NCI-H526 treated with DMSO at 0.1 percent for 48 hours (cell line): Measurements from ENCODE around the gene KCNA10.

Source experiments
- DNase-seq: peaks from one replicate; lab custom pipeline; 2025; lab: John Stamatoyannopoulos, UW

The KCNA10 gene

DNA sequence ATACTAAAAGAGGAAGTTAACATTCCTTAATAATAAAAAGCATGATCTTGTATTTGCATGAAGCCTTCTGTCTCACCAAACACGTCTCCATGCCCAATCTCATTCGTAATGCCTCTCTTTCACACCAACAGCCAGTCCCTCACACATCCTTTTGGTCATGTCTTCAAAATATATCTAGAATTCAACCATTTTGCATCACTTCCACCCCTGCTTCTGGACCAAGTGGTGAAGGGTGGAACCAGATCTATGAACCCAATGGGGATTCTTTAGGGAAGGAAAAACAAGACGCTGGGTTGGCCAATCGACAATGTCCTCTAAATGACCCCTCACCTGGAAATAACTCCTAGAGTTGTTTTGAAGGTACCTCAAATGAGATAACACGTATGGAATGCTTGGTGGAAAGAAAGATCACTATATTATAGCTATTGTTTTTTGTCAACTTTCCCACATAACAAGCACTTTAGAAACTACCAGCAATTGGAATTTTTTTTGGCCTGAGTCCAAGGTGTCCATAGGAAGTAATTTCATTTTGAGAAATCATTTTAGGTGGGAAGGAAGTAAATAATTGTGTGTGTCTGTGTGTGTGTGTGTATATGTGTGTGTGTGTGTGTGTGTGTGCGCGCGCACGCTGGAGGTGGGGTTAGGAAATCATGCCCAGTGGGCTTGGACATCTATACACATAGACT is at the start of gene KCNA10:
Gene KCNA10, minus strand, starts transcription at position 51 of the 686 bp plus-strand sequence. CDS start 388 bp downstream, outside the sequence.
- no peak for DNase-seq

- DNase-seq, result no peak
Measured at GRCh38 chr1:110566836-110567235, 47.9 kb upstream of the KCNA10 start.

DNA sequence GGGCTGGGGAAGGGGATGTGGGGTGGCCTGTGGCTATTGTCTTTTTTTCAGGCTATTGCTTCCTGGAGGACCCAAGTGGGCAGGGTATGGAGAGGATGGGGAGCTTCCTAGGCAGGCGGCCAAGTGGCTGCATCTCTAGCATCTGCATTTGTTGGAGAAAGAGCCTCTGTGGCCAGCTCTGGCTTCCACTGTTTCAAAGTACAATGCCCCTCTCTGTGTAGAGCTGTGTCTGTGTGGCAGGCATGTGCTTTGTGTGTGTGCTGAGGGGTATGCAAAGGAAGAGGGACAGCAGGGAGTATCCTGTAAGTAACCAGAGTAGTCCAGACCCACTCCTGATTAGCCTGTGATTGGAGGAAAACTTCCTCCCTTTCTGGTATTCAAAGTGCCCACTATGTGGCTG is 46.6 kb upstream of the KCNA10 start:
- no peak for DNase-seq

- DNase-seq, result no peak
Measured at GRCh38 chr1:110563089-110563488, 44.1 kb upstream of the KCNA10 start.

GRCh38 chr1:110561596-110561995 is 42.6 kb upstream of the KCNA10 start:
- no peak for DNase-seq

DNA sequence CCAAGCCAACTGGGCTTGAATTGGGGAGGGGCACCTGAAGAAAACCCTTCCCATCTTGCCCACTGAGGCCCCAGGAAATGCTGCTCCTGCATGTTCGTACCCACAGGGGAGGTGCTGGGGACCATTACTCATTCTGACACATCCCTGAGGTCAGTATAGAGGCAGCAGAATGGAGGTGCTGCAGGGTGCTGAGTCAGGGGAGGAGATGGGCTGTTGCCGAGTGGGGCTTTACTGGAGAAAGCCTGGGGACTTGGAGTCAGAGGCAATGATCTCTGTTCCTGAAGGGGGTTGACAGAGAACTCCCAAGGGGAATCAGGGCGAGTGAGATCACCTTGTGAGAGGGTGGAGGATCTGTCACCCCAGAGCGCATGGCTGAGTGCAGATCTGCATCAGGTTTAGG is 40.2 kb upstream of the KCNA10 start:
- no peak for DNase-seq

- no peak for DNase-seq
Measured at GRCh38 chr1:110557481-110557880, 38.5 kb upstream of the KCNA10 start.

DNA sequence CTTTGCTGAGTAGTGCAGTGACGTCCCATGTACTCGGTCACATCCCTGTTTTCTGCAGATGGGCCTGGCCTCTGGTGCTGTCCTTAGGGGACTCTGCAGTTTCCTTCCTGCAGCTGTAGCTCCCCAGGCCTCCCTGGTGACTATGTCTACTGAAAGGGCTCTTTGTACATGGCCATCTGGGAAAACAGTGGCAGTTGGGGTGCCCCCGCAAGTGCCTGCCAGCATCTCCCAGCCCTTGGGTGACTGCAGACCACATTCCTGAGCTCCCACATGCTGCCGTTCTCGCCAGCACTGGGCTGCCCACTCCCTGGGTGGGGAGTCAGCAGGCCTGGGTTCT is 37.5 kb upstream of the KCNA10 start:
- DNase-seq, result no peak

- no peak for DNase-seq
Measured at GRCh38 chr1:110555807-110556470, 37.0 kb upstream of the KCNA10 start.

GRCh38 chr1:110554871-110555801 is 36.2 kb upstream of the KCNA10 start:
- peak; percentile 18 for DNase-seq

GRCh38 chr1:110551278-110551809 is 32.4 kb upstream of the KCNA10 start:
- DNase-seq, result no peak

GRCh38 chr1:110549831-110550230 is 30.9 kb upstream of the KCNA10 start:
- DNase-seq, result no peak

DNA sequence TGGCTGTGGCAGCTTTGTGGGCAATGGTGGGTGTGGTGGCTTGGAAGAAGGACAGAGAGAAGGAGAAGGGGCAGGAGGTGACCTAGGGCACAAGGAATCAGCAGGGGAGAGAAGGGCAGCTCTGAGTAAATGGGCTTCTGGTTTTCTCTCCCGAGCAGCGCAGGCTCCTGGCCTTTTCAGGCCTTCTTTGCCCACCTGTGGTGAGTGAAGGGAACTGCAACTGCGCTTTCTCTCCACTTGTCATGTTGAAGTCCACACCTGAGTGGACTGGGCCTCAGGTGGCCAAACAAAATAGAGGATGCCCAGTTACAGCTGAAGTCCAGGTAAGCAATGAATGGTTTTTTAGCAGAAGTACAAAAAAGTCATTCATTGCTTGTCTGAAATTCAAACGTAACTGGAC is 29.4 kb upstream of the KCNA10 start:
- DNase-seq, result peak; percentile 13

- DNase-seq, result no peak
Measured at GRCh38 chr1:110547017-110547416, 28.0 kb upstream of the KCNA10 start.

DNA sequence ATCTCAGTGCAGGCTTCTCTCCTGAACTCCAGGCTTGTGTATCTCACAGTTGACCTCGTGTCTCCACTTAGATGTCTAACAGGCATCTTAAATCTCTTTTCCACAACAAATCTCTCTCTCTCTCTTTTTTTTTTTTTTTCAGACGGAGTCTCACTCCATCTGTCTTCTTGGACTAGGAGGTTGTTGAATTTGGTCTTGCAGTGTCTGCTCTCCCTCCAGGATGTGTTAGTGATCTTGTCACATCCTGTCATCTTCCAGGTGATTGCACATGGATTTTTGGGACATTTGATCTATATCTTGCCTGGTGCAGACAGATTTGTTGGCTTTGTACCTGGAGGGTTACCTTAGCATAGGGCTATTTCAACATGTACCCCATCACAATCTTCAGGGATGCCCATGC is 26.5 kb upstream of the KCNA10 start:
- DNase-seq, result no peak

- DNase-seq, result no peak
Measured at GRCh38 chr1:110544753-110545152, 25.8 kb upstream of the KCNA10 start.

DNA sequence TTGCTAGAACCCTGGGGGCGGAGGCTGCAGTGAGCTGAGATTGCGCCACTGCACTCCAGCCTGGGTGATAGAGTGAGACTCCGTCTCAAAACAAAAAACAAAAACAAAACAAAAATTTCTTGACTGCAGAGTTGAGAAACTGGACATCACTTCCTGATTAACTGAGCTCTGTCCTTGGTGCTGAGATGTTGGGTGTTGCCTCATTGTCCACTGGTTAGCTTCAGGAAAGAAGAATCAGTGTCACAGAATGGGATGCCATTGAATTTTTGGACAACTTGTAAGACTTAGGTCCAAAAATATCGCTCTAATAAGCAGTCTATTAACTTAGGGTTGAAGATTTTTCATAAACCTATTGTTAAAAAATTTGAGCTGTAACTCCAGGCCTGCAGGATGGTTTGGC is 23.8 kb upstream of the KCNA10 start:
- no peak for DNase-seq

- no peak for DNase-seq
Measured at GRCh38 chr1:110541906-110542395, 23.0 kb upstream of the KCNA10 start.

GRCh38 chr1:110540891-110541685 is 22.1 kb upstream of the KCNA10 start:
- no peak for DNase-seq

DNA sequence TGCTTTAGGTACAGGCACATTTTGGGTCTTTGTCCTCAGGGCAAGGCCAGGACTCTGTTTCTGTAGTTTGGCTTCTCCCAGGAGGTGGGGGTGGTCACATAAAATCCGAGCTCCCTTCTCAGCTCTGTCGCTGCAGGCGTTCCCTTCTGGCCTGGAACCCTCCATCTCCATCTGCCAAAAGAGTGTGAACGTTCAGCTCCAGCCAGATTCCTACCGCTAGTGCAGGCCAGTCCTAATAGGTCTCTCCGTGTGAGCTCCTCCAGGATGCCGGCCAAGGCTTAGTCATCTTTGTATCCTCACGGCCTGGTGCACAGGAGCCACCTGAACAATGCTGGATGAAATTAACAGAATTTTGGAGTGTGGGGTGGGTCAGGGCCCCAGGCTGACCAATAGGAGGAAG is 19.9 kb upstream of the KCNA10 start:
- DNase-seq, result no peak

- DNase-seq, result peak; percentile 42
Measured at GRCh38 chr1:110538075-110538474, 19.1 kb upstream of the KCNA10 start.

GRCh38 chr1:110535985-110536384 is 17.0 kb upstream of the KCNA10 start:
- no peak for DNase-seq
